ENCODE data around the gene CARNS1. TPM values are rescaled to one million over a fixed set of nuclear protein-coding genes. Genes with fewer than 3 reads are reported as not detected.

Gene CARNS1
- total and polyA plus RNA-seq, 9 of the 15 experiments (the other 6 are each of a cell fraction or from before 2014, with no cell fraction given), result 0.01 to 0.18 (median 0.06) TPM; not detected in 3

GRCh38 chr11:67382276-67383136 lies 33.0 kb upstream of the CARNS1 start (continued):
- TF ChIP-seq ZNF274 (IDR thresholded peaks at IDR 0.05; ENCODE audit: borderline replicate concordance, low read depth, low read length) (no peak), HSF4 (CRISPR knock-in tag; IDR thresholded peaks at IDR 0.05; ENCODE audit: borderline replicate concordance) (no peak), RBM15 (IDR thresholded peaks at IDR 0.05; ENCODE audit: insufficient read depth, low read length) (no peak), BRD9 (IDR thresholded peaks at IDR 0.05; ENCODE audit: low read depth, partially characterized antibody) (peak; percentile 88), ZFX (CRISPR knock-in tag; IDR thresholded peaks at IDR 0.05) (peak; percentile 48; the same call in 1 of the 2 replicates), TCF3 (CRISPR knock-in tag; IDR thresholded peaks at IDR 0.05) (peak; percentile 27; the same call in 1 of the 2 replicates), KDM1A (IDR thresholded peaks at IDR 0.05) (0 out of 4 replicates have a peak, but pooled peaks of 1 of the 2 experiments have one; percentile 9), ZNF280A (IDR thresholded peaks at IDR 0.05; ENCODE audit: low read depth, partially characterized antibody) (no peak), SRSF3 (IDR thresholded peaks at IDR 0.05; ENCODE audit: insufficient read depth, low read length) (no peak), ZNF282 (CRISPR knock-in tag; IDR thresholded peaks at IDR 0.05) (no peak), ZNF830 (CRISPR knock-in tag; IDR thresholded peaks at IDR 0.05) (0 out of 2 replicates have a peak, but pooled peaks have one; percentile 46), RB1 (IDR thresholded peaks at IDR 0.05; ENCODE audit: low read depth) (peak; percentile 42; the same call in 1 of the 2 replicates), CREB3L1 (IDR thresholded peaks at IDR 0.05; ENCODE audit: borderline replicate concordance, low read depth) (no peak), TFAP4 (CRISPR knock-in tag; IDR thresholded peaks at IDR 0.05; ENCODE audit: borderline replicate concordance) (peak; percentile 78), TBL1XR1 (IDR thresholded peaks at IDR 0.05; ENCODE audit: low read length in 2 of 2) (0 out of 4 replicates have a peak, but pooled peaks of 1 of the 2 experiments have one; percentile 20), ZBTB33 (CRISPR knock-in tag; IDR thresholded peaks at IDR 0.05) (0 out of 2 replicates have a peak, but pooled peaks have one; percentile 33), SMARCA5 (IDR thresholded peaks at IDR 0.05) (peak; percentile 82; the same call in 1 of the 2 replicates), FOXP4 (CRISPR knock-in tag; IDR thresholded peaks at IDR 0.05; ENCODE audit: borderline replicate concordance) (0 out of 2 replicates have a peak, but pooled peaks have one; percentile 49)

All from K562 (cell line).